HepG2 (cell line): Measurements from ENCODE around the gene LIPT2. TPM values are rescaled to one million over a fixed set of nuclear protein-coding genes. Genes with fewer than 3 reads are reported as not detected.

ENCODE experiments used
- ATAC-seq: fragments of 200-7000 bp; cut with Tn5 transposase; 3 replicates; pipeline ENCODE4 v1.9.1; 2020; ENCODE audit warnings: mild to moderate bottlenecking, moderate library complexity
- BruUV-seq: library from RNA; stranded (reverse); fragments of 400-500 nt; replicated peaks from 2 replicates; lab custom pipeline; 2021; lab: Mats Ljungman, UMichigan
- CTCF ChIA-PET: fragments of 300-600 bp; formaldehyde crosslinking; extraction: SDS; loops from one replicate; lab custom pipeline; 2021; ENCODE audit warnings: low total read pairs, inconsistent platforms, low intra/inter-chr PET ratio; lab: Yijun Ruan, JAX
- POLR2A ChIA-PET: fragments of 350-600 bp; sonication (Branson Sonifier 250); formaldehyde crosslinking; loops from one replicate; lab custom pipeline; 2020; ENCODE audit warnings: antibody characterized with exemption, inconsistent platforms; lab: Yijun Ruan, JAX
- DNase-seq: peaks from one replicate; pipeline ENCODE4 v3.0.0-alpha.2; 2015; ENCODE audit warnings: low spot score
- FAIRE-seq: peaks from 3 replicates; lab custom pipeline; 2011; peaks lifted over from hg19 to GRCh38; lab: Jason Lieb, UNC
- H2AFZ ChIP-seq: one replicate; pipeline ENCODE4 v1.6.1; 2011; ENCODE audit warnings: low read length, inconsistent platforms
- H3K27ac ChIP-seq: fragments of 300-600 bp; 3 replicates; pipeline ENCODE4 v1.8.0; 2011; ENCODE audit warnings: mixed run types, mild to moderate bottlenecking, mixed read lengths, low read length, inconsistent platforms; ENCODE audit not compliant: insufficient read depth; ENCODE audit errors: extremely low read length
- H3K27me3 ChIP-seq, 2 experiments: fragments of 200-600 bp in 1 of 2; 2 replicates in 1 of 2; 3 replicates in 1 of 2; pipeline versions ENCODE4 v1.6.0 to v1.8.0; 2011; ENCODE audit warnings: low read length in 2 of 2, mild to moderate bottlenecking in 2 of 2, moderate library complexity in 2 of 2, inconsistent platforms in 1 of 2; ENCODE audit not compliant: insufficient read depth in 2 of 2, control insufficient read depth in 1 of 2
- H3K36me3 ChIP-seq, 2 experiments: fragments of 200-600 bp in 1 of 2; replicated peaks in 1 of 2; 2 replicates in 1 of 2; 3 replicates in 1 of 2; pipeline versions ENCODE4 v1.5.1 to v1.8.0; 2011; ENCODE audit warnings: low read length in 2 of 2, inconsistent platforms in 1 of 2; ENCODE audit not compliant: insufficient read depth in 2 of 2, control insufficient read depth in 1 of 2
- H3K4me1 ChIP-seq: 2 replicates; pipeline ENCODE4 v1.5.1; 2012; ENCODE audit warnings: low read length, inconsistent platforms; ENCODE audit not compliant: insufficient read depth
- H3K4me2 ChIP-seq: 2 replicates; pipeline ENCODE4 v1.6.0; 2011; ENCODE audit warnings: low read depth, low read length, inconsistent platforms
- H3K4me3 ChIP-seq, 3 experiments: fragments of 200-600 bp in 1 of 3; sonication (generic), shearing (Covaris generic) in 1 of 3; replicated peaks in 1 of 3; 2 replicates each; pipeline ENCODE4 v1.5.1; 2011 to 2016; ENCODE audit warnings: low read length in 3 of 3, inconsistent platforms in 2 of 3, low read depth in 2 of 3, mild to moderate bottlenecking in 2 of 3, control low read depth in 1 of 3, mixed read lengths in 1 of 3; ENCODE audit not compliant: insufficient read depth in 1 of 3
- H3K79me2 ChIP-seq: one replicate; pipeline ENCODE4 v1.6.1; 2011; ENCODE audit warnings: low read length, inconsistent platforms; ENCODE audit not compliant: insufficient read depth
- H3K9ac ChIP-seq: 2 replicates; pipeline ENCODE4 v1.6.0; 2011; ENCODE audit warnings: mild to moderate bottlenecking, low read depth, low read length, inconsistent platforms; ENCODE audit not compliant: insufficient read depth
- H3K9me3 ChIP-seq: 2 replicates; pipeline ENCODE4 v1.5.1; 2012; ENCODE audit warnings: mild to moderate bottlenecking, low read length
- H4K20me1 ChIP-seq: 2 replicates; pipeline ENCODE4 v1.6.0; 2011; ENCODE audit warnings: inconsistent platforms, mild to moderate bottlenecking, low read length, moderate library complexity; ENCODE audit not compliant: insufficient read depth
- IRF2 ChIP-seq: IDR thresholded peaks from 2 replicates; pipeline ENCODE4 v1.6.1; 2018; ENCODE audit warnings: missing genetic modification reagents, missing compliant biosample characterization
- NFE2L2 ChIP-seq: fragments of 150-350 bp; IDR thresholded peaks from 2 replicates; pipeline ENCODE4 v1.6.1; 2014; ENCODE audit warnings: low read length
- PTBP1 ChIP-seq: fragments of 200-400 bp; formaldehyde crosslinking; IDR thresholded peaks from 2 replicates; pipeline ENCODE4 v1.6.1; 2018; ENCODE audit warnings: low read length, low read depth; ENCODE audit not compliant: poor library complexity, severe bottlenecking
- RFXANK ChIP-seq: IDR thresholded peaks from 2 replicates; pipeline ENCODE4 v1.6.1; 2016
- SRF ChIP-seq: IDR thresholded peaks from 2 replicates; pipeline ENCODE4 v1.6.1; 2011; ENCODE audit warnings: mild to moderate bottlenecking, low read depth, low read length, moderate library complexity
- STAG1 ChIP-seq: sonication (generic); formaldehyde crosslinking; IDR thresholded peaks from 2 replicates; pipeline ENCODE4 v1.4.0; 2020; ENCODE audit warnings: missing genetic modification reagents
- ZNF12 ChIP-seq: sonication (generic); formaldehyde crosslinking; IDR thresholded peaks from 2 replicates; pipeline ENCODE4 v1.5.0; 2020; ENCODE audit warnings: missing genetic modification reagents
- WGBS: methylation state at CpG from one replicate; pipeline ENCODE4 v1.1.6; 2017; ENCODE audit warnings: low lambda C conversion rate; 5-methylcytosine and 5-hydroxymethylcytosine counted together
- in situ Hi-C: cut with HindIII; loops from 2 replicates; pipeline ENCODE4 v1.10.0; 2017; ENCODE audit warnings: low pct_unique_long_range_greater_than_20kb; ENCODE audit not compliant: extremely low pct_ligation_motif_present
- intact Hi-C: fragments of 100-400 bp; cut with micrococcal nuclease; formaldehyde crosslinking; loops from one replicate; pipeline ENCODE4 v1.10.0; 2022; ENCODE audit not compliant: unreplicated experiment
- polyA plus RNA-seq, 8 experiments: library from polyadenylated mRNA; depleted of rRNA in 3 of 8; stranded (reverse) in 7 of 8; unstranded in 1 of 8; fragments of >200 nt; fragmentation: Illumina TruSeq in 4 of 8; extraction: Trizol in 4 of 8; gene quantifications; 2 replicates each; pipeline versions ENCODE4 v1.2.1 to v1.2.3, GENCODE V29; 2011 to 2016; ENCODE audit warnings: low read depth in 4 of 8, missing spikeins in 1 of 8, mixed read lengths in 1 of 8; ENCODE audit not compliant: insufficient read depth in 1 of 8
- total RNA-seq, 5 experiments: library from RNA; depleted of rRNA; stranded (reverse); fragments of >200 nt; fragmentation: Illumina TruSeq; extraction: Trizol; gene quantifications; 2 replicates each; pipeline ENCODE4 v1.2.3, GENCODE V29; 2016; ENCODE audit warnings: low read depth in 1 of 5
- TF ChIP-seq, protein P1 (sequence below): sonication (generic); formaldehyde crosslinking; IDR thresholded peaks from 2 replicates; pipeline ENCODE4 v1.5.1; 2020; ENCODE audit warnings: mild to moderate bottlenecking, missing genetic modification reagents, moderate library complexity
- TF ChIP-seq, protein P2 (sequence below): sonication (generic); formaldehyde crosslinking; IDR thresholded peaks from 2 replicates; pipeline ENCODE4 v1.5.0; 2020; ENCODE audit warnings: mild to moderate bottlenecking, missing genetic modification reagents, moderate library complexity

The LIPT2 gene
- total and polyA plus RNA-seq, 2 of the 13 experiments (the other 11 are each of a cell fraction or from before 2014, with no cell fraction given): 3.0 to 5.6 TPM

DNA sequence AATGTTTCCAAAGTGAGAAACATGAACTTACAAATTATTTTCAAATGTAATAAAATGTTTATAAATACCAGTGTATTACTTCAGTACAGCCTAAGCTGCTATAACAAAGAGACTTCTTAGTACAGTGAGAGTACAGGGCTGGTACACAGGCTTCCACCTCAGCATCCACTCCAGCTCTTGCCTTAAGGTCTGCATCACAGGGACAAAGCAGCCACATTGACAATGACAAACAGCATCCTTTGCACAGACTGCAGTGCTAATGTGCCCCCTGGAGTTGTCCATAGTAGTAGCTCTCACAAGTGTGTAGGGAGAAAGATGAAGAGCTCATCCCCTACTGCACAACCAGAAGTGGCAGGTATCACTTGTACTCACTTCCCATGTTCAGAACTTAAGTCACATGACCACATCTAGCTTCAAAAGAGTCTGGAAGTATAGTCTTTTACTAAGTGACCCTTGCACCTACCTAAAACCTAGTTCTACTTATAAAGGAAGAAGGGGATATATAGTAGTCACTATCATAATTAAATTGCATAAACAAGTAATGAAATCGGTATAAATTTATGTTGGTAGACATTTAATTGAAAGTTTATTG, 10.7 kb upstream of the LIPT2 start:
- Histone ChIP-seq H3K4me3 (peak overlapping the region in 1 of 3 experiments; percentile 12; a peak in 2 of 6 replicates), H3K36me3 (no peaks in the 10 kb centered on the region), H3K9ac (no peak overlapping the region), H3K4me1 (peaks cover 29% of the 10 kb centered on the region), H3K27me3 (no peaks in the 10 kb centered on the region; a peak in 1 of 5 replicates), H3K79me2 (no peaks in the 10 kb centered on the region), H2AFZ (no peak overlapping the region), H4K20me1 (no peaks in the 10 kb centered on the region), H3K9me3 (peaks cover 8% of the 10 kb centered on the region), H3K27ac (peak overlapping the region; percentile 67), H3K4me2 (peak overlapping the region; percentile 73)
- in situ Hi-C loops: no loop called here
- ChIA-PET POLR2A (interaction anchor here (1.5 to 3.3 kb wide), 2 partner anchors 11 to 16 kb away, joined by 4 to 52 read pairs; partner anchors contain the start of gene LIPT2), CTCF (no interaction called here)
- intact Hi-C loops: no loop called here
- DNase-seq (peak; percentile 27), ATAC-seq (peak; percentile 65), FAIRE-seq (no peak)
- TF ChIP-seq IRF2 (CRISPR knock-in tag) (no peak), STAG1 (CRISPR knock-in tag) (peak; percentile 54), ZNF12 (CRISPR knock-in tag) (peak; percentile 89), NFE2L2 (no peak), RFXANK (CRISPR knock-in tag) (no peak), PTBP1 (no peak), SRF (no peak)
- TF ChIP-seq, protein P1, sequence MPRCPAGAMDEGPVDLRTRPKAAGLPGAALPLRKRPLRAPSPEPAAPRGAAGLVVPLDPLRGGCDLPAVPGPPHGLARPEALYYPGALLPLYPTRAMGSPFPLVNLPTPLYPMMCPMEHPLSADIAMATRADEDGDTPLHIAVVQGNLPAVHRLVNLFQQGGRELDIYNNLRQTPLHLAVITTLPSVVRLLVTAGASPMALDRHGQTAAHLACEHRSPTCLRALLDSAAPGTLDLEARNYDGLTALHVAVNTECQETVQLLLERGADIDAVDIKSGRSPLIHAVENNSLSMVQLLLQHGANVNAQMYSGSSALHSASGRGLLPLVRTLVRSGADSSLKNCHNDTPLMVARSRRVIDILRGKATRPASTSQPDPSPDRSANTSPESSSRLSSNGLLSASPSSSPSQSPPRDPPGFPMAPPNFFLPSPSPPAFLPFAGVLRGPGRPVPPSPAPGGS (CRISPR knock-in tag): no peak
- TF ChIP-seq, protein P2, sequence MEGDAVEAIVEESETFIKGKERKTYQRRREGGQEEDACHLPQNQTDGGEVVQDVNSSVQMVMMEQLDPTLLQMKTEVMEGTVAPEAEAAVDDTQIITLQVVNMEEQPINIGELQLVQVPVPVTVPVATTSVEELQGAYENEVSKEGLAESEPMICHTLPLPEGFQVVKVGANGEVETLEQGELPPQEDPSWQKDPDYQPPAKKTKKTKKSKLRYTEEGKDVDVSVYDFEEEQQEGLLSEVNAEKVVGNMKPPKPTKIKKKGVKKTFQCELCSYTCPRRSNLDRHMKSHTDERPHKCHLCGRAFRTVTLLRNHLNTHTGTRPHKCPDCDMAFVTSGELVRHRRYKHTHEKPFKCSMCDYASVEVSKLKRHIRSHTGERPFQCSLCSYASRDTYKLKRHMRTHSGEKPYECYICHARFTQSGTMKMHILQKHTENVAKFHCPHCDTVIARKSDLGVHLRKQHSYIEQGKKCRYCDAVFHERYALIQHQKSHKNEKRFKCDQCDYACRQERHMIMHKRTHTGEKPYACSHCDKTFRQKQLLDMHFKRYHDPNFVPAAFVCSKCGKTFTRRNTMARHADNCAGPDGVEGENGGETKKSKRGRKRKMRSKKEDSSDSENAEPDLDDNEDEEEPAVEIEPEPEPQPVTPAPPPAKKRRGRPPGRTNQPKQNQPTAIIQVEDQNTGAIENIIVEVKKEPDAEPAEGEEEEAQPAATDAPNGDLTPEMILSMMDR: peak; percentile 54
- BruUV-seq: no TSS peak
- WGBS: 0% methylated on average over 1 of the region's 1 CpG
